Epithelial cell of esophagus (primary cell): ENCODE data around the gene GOLGA1.

Experiments used
- DNase-seq: peaks from one replicate; pipeline ENCODE4 v3.0.0; 2010; ENCODE audit warnings: low read depth
- H3K4me3 ChIP-seq: 2 replicates; pipeline ENCODE4 v1.5.1; 2011; ENCODE audit warnings: mild to moderate bottlenecking, low read length, control low read depth
- CTCF ChIP-seq: IDR thresholded peaks from 2 replicates; pipeline ENCODE4 v1.5.1; 2011; ENCODE audit warnings: low read depth, mild to moderate bottlenecking, low read length, control low read depth, inconsistent platforms; ENCODE audit not compliant: insufficient read depth; ENCODE audit errors: missing control alignments

Gene GOLGA1, protein sequence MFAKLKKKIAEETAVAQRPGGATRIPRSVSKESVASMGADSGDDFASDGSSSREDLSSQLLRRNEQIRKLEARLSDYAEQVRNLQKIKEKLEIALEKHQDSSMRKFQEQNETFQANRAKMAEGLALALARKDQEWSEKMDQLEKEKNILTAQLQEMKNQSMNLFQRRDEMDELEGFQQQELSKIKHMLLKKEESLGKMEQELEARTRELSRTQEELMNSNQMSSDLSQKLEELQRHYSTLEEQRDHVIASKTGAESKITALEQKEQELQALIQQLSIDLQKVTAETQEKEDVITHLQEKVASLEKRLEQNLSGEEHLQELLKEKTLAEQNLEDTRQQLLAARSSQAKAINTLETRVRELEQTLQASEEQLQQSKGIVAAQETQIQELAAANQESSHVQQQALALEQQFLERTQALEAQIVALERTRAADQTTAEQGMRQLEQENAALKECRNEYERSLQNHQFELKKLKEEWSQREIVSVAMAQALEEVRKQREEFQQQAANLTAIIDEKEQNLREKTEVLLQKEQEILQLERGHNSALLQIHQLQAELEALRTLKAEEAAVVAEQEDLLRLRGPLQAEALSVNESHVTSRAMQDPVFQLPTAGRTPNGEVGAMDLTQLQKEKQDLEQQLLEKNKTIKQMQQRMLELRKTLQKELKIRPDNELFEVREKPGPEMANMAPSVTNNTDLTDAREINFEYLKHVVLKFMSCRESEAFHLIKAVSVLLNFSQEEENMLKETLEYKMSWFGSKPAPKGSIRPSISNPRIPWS

GRCh38 chr9:124940894-124941678 lies at the start of gene GOLGA1:
Gene GOLGA1, minus strand, starts transcription at chr9:124941083. Its CDS starts 2,372 bp downstream, at chr9:124938711.
- TF ChIP-seq CTCF, result no peak
- DNase-seq, result peak; percentile 95
- peak within 1 kb of the TSS; percentile 82 for H3K4me3 ChIP-seq

DNA sequence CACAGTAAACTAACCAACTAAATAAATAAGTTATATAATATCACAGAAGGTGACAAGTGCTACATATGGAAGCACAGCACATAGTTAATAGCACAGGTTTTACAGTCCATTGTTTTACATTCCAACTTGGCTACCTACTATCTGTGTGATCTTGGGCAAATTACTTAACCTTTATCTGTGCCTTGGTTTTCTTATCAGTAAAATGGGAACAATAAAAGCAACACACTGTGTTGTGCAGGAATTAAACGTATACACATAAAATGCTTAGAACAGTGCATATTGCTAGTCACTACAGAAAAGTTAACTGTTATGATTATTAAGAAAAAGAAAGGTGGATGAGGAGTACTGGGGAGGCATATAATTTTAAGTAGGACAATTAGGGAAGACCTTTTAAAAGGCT lies 42.8 kb upstream of the GOLGA1 start:
- no peak for DNase-seq
- TF ChIP-seq CTCF, result no peak
- no peak overlapping the region for H3K4me3 ChIP-seq

- no peak for TF ChIP-seq CTCF
- H3K4me3 ChIP-seq, result no peak overlapping the region
- DNase-seq, result no peak
Observed at GRCh38 chr9:124980431-124980830, 39.5 kb upstream of the GOLGA1 start.

DNA sequence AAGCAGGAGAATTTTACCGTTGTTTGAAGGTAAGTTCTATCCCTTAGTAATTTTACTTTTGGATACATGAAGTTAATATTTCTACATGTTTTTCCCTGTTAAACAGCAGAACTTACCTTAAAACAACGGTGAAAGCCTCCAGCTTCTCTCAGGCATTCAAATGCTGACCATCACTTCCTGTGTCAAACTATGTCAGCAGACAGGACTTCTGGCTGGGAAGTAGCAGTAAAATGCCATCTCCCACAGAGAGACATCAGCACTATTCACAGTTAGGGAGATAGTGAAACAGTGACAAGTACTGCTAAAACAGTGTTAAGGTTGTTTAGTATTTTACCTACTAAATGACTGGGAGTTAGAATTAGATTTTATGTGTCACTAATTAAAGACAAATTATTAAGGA lies 34.2 kb upstream of the GOLGA1 start:
- DNase-seq, result no peak
- TF ChIP-seq CTCF, result no peak
- no peak overlapping the region for H3K4me3 ChIP-seq

GRCh38 chr9:124973807-124974206 lies 32.9 kb upstream of the GOLGA1 start:
- no peak overlapping the region for H3K4me3 ChIP-seq
- TF ChIP-seq CTCF, result no peak
- no peak for DNase-seq

GRCh38 chr9:124972241-124972770 lies 31.4 kb upstream of the GOLGA1 start:
- DNase-seq, result no peak
- no peak for TF ChIP-seq CTCF

More at GRCh38 chr9:124972241-124972770, 31.4 kb upstream of the GOLGA1 start:
- no peak overlapping the region for H3K4me3 ChIP-seq
